ENCODE results near the gene PBX1. TPM values are rescaled to one million over a fixed set of nuclear protein-coding genes. Genes with fewer than 3 reads are reported as not detected.

Gene PBX1
- total RNA-seq, 1 experiment from 2014 or later = 9.8 TPM

DNA sequence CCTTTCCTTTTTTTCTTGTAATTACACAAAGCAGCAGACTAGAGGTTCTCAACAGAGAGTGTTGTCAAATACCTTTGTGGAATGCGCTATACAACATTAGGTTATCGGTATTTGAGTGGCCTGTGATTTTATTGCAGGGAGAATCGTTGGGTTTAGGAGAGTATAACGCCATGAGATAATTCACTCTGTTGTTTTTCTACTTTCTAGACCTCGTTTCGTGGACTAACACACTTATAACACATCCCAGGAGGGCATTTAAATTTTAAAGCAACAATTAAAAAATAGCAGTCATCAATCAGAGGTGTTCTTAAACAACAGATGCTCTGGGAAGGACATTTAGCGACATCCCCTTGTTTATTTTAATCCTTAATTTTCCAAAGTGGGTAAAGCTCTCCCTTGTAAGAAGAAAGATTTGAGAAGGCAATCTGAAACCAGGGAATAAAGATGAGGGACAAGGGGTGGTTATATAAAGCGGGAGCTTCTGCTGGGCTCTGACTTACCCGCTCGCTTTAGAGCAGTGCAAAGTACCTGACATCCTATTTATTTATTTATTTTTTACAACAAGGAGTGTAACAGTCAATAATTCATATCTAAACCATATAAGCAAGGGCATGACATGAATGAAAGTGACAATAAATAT, 4.9 kb downstream of the PBX1 start:
- ATAC-seq = no peak

GRCh38 chr1:164564378-164564777, 5.4 kb downstream of the PBX1 start:
- TF ChIP-seq EZH2phosphoT487 (IDR thresholded peaks at IDR 0.05; ENCODE audit: borderline replicate concordance, low read length) = no peak
- TF ChIP-seq, protein P1, sequence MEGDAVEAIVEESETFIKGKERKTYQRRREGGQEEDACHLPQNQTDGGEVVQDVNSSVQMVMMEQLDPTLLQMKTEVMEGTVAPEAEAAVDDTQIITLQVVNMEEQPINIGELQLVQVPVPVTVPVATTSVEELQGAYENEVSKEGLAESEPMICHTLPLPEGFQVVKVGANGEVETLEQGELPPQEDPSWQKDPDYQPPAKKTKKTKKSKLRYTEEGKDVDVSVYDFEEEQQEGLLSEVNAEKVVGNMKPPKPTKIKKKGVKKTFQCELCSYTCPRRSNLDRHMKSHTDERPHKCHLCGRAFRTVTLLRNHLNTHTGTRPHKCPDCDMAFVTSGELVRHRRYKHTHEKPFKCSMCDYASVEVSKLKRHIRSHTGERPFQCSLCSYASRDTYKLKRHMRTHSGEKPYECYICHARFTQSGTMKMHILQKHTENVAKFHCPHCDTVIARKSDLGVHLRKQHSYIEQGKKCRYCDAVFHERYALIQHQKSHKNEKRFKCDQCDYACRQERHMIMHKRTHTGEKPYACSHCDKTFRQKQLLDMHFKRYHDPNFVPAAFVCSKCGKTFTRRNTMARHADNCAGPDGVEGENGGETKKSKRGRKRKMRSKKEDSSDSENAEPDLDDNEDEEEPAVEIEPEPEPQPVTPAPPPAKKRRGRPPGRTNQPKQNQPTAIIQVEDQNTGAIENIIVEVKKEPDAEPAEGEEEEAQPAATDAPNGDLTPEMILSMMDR (conservative IDR thresholded peaks at IDR 0.05; ENCODE audit: low read depth, low read length) = no peak
- no peak for TF ChIP-seq EZH2 (IDR thresholded peaks at IDR 0.05; ENCODE audit: low read length, unreplicated experiment)
- ATAC-seq (no peak), DNase-seq (no peak)
- H2AFZ ChIP-seq (ENCODE audit: low read length) = no peak overlapping the region
- intact Hi-C loops (cut with micrococcal nuclease) = no loop called here
- no peaks in the 10 kb centered on the region for H3K27me3 ChIP-seq (ENCODE audit: low read length)
- no peak overlapping the region for H3K9ac ChIP-seq (ENCODE audit: low read length)
- H3F3A ChIP-seq (ENCODE audit: low read length, unreplicated experiment) = no peaks in the 10 kb centered on the region
- no peak overlapping the region for H3K27ac ChIP-seq (ENCODE audit: low read length)
- BruUV-seq (replicated peaks) = no TSS peak
- no peaks in the 10 kb centered on the region for H3K9me3 ChIP-seq (ENCODE audit: low read length)
- H3K4me1 ChIP-seq (ENCODE audit: insufficient read depth, low read length) = peaks cover 5% of the 10 kb centered on the region
- ChIA-PET CTCF (no interaction called here), POLR2A (ENCODE audit: unreplicated experiment) (no interaction called here)
- H3K4me3 ChIP-seq (ENCODE audit: low read length) = no peak overlapping the region
- H3K79me2 ChIP-seq (ENCODE audit: low read length) = 0 out of 2 replicates have a peak, but pooled peaks cover 5% of the 10 kb centered on the region
- no peaks in the 10 kb centered on the region for H3K9me2 ChIP-seq (replicated peaks; ENCODE audit: low read length)
- H3K4me2 ChIP-seq (ENCODE audit: low read length) = no peak overlapping the region
- no peaks in the 10 kb centered on the region for H3K36me3 ChIP-seq (ENCODE audit: low read depth, low read length)
- no peaks in the 10 kb centered on the region for H4K20me1 ChIP-seq (ENCODE audit: low read length)

More for the DNA sequence above, 4.9 kb downstream of the PBX1 start:
- ChIA-PET CTCF (no interaction called here), POLR2A (ENCODE audit: unreplicated experiment) (no interaction called here)
- H3K9me2 ChIP-seq (replicated peaks; ENCODE audit: low read length) = no peaks in the 10 kb centered on the region
- no peak overlapping the region for H3K4me3 ChIP-seq (ENCODE audit: low read length)
- intact Hi-C loops (cut with micrococcal nuclease) = no loop called here
- H3K4me1 ChIP-seq (ENCODE audit: insufficient read depth, low read length) = peaks cover 5% of the 10 kb centered on the region
- no TSS peak for BruUV-seq (replicated peaks)
- H3K9ac ChIP-seq (ENCODE audit: low read length) = no peak overlapping the region
- no peak overlapping the region for H3K27ac ChIP-seq (ENCODE audit: low read length)
- H3K79me2 ChIP-seq (ENCODE audit: low read length) = 0 out of 2 replicates have a peak, but pooled peaks cover 5% of the 10 kb centered on the region
- no peaks in the 10 kb centered on the region for H3K9me3 ChIP-seq (ENCODE audit: low read length)
- H3F3A ChIP-seq (ENCODE audit: low read length, unreplicated experiment) = no peaks in the 10 kb centered on the region
- no peak for TF ChIP-seq EZH2 (IDR thresholded peaks at IDR 0.05; ENCODE audit: low read length, unreplicated experiment)
- TF ChIP-seq, protein P1 (conservative IDR thresholded peaks at IDR 0.05; ENCODE audit: low read depth, low read length) = no peak
- no peak for TF ChIP-seq EZH2phosphoT487 (IDR thresholded peaks at IDR 0.05; ENCODE audit: borderline replicate concordance, low read length)
- no peaks in the 10 kb centered on the region for H3K36me3 ChIP-seq (ENCODE audit: low read depth, low read length)
- H3K27me3 ChIP-seq (ENCODE audit: low read length) = no peaks in the 10 kb centered on the region
- H4K20me1 ChIP-seq (ENCODE audit: low read length) = no peaks in the 10 kb centered on the region
- H3K4me2 ChIP-seq (ENCODE audit: low read length) = no peak overlapping the region
- no peak overlapping the region for H2AFZ ChIP-seq (ENCODE audit: low read length)
- DNase-seq = no peak

- POLR2A ChIA-PET (ENCODE audit: unreplicated experiment) = no interaction called here
These were observed 6.4 kb downstream of the PBX1 start for GRCh38 chr1:164565357-164565756.

More at GRCh38 chr1:164565357-164565756, 6.4 kb downstream of the PBX1 start:
- BruUV-seq (replicated peaks) = no TSS peak
- no peaks in the 10 kb centered on the region for H3K36me3 ChIP-seq (ENCODE audit: low read depth, low read length)
- H3K4me3 ChIP-seq (ENCODE audit: low read length) = no peak overlapping the region
- H2AFZ ChIP-seq (ENCODE audit: low read length) = no peak overlapping the region
- H3K9ac ChIP-seq (ENCODE audit: low read length) = no peak overlapping the region
- no peaks in the 10 kb centered on the region for H3K9me2 ChIP-seq (replicated peaks; ENCODE audit: low read length)
- DNase-seq (no peak), ATAC-seq (no peak)
- TF ChIP-seq, protein P1 (conservative IDR thresholded peaks at IDR 0.05; ENCODE audit: low read depth, low read length) = no peak
- TF ChIP-seq EZH2 (IDR thresholded peaks at IDR 0.05; ENCODE audit: low read length, unreplicated experiment) (no peak), EZH2phosphoT487 (IDR thresholded peaks at IDR 0.05; ENCODE audit: borderline replicate concordance, low read length) (no peak)
- H3K4me1 ChIP-seq (ENCODE audit: insufficient read depth, low read length) = peaks cover 5% of the 10 kb centered on the region
- H3K27me3 ChIP-seq (ENCODE audit: low read length) = no peaks in the 10 kb centered on the region
- CTCF ChIA-PET = no interaction called here
- no peaks in the 10 kb centered on the region for H3F3A ChIP-seq (ENCODE audit: low read length, unreplicated experiment)
- H3K79me2 ChIP-seq (ENCODE audit: low read length) = 0 out of 2 replicates have a peak, but pooled peaks cover 5% of the 10 kb centered on the region
- intact Hi-C loops (cut with micrococcal nuclease) = no loop called here
- no peak overlapping the region for H3K4me2 ChIP-seq (ENCODE audit: low read length)
- no peaks in the 10 kb centered on the region for H4K20me1 ChIP-seq (ENCODE audit: low read length)
- H3K9me3 ChIP-seq (ENCODE audit: low read length) = no peaks in the 10 kb centered on the region
- no peak overlapping the region for H3K27ac ChIP-seq (ENCODE audit: low read length)
